GM21390 (cell line): ENCODE measurements around the gene TGIF1.

Experiments
- ATAC-seq: cut with Tn5 transposase; IDR thresholded peaks from one replicate; pipeline ENCODE4 v1.9.1; 2021; ENCODE audit not compliant: unreplicated experiment

The TGIF1 gene

DNA sequence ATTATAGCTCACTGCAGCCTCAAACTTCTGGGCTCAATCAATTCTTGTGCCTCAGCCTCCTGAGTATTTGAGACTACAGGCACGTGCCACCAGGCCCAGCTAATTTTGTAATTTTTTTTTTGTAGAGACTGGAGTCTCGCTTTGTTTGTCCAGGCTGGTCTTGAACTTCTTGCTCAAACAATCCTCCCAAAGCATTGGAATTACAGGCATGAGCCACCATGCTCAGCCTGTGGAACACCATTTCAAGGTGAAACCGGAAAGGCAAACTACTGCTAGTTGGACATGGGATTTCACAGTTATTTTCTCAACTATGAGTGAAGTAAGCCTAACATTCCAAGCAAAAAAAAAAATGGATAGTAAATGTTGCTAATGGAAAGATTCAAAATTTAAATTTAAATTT, 20.9 kb upstream of the TGIF1 start:
- ATAC-seq, result no peak

GRCh38 chr18:3434685-3435084, 15.3 kb upstream of the TGIF1 start:
- ATAC-seq, result no peak

- no peak for ATAC-seq
These were observed 9.6 kb upstream of the TGIF1 start for GRCh38 chr18:3440341-3440740.

- no peak for ATAC-seq
These were observed 8.7 kb upstream of the TGIF1 start for GRCh38 chr18:3441290-3441689.

GRCh38 chr18:3442919-3443318, 7.1 kb upstream of the TGIF1 start:
- ATAC-seq, result no peak

- no peak for ATAC-seq
These were observed 5.7 kb upstream of the TGIF1 start for GRCh38 chr18:3444296-3444695.

GRCh38 chr18:3444954-3445353, 5.0 kb upstream of the TGIF1 start:
- ATAC-seq, result no peak

GRCh38 chr18:3447068-3447894, 2.7 kb upstream of the TGIF1 start:
- no peak for ATAC-seq

GRCh38 chr18:3447895-3448837, 1.8 kb upstream of the TGIF1 start:
- peak; percentile 66 for ATAC-seq

GRCh38 chr18:3448838-3449511, 997 bp upstream of the TGIF1 start:
- ATAC-seq, result peak; percentile 47

DNA sequence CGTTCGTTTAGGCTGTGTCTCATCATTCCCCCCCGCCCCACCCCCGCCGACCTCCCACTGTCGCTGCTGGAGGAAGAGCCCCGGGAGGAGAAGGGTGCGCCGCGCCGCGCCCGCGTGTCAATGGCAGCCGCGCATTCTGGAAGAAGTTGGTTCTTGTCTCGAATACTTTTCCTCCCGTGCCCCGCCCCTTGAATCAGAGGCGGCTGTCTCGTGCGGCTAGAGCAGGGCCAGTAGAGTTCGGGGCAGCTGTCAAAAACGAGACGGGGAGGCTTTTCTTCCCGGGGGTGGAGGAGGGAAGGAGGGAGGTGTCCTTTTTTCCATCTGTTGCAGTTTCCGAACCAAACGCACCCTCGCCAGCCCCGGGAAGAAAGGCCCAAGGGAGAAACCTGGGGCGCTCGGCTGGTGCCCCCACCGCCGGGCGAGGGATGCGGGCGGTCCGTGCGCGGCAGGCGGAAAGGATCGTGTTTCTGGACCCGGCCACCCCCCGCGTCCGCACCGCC, 410 bp upstream of the TGIF1 start:
- no peak for ATAC-seq

GRCh38 chr18:3450799-3451182, 819 bp downstream of the TGIF1 start:
- no peak for ATAC-seq

DNA sequence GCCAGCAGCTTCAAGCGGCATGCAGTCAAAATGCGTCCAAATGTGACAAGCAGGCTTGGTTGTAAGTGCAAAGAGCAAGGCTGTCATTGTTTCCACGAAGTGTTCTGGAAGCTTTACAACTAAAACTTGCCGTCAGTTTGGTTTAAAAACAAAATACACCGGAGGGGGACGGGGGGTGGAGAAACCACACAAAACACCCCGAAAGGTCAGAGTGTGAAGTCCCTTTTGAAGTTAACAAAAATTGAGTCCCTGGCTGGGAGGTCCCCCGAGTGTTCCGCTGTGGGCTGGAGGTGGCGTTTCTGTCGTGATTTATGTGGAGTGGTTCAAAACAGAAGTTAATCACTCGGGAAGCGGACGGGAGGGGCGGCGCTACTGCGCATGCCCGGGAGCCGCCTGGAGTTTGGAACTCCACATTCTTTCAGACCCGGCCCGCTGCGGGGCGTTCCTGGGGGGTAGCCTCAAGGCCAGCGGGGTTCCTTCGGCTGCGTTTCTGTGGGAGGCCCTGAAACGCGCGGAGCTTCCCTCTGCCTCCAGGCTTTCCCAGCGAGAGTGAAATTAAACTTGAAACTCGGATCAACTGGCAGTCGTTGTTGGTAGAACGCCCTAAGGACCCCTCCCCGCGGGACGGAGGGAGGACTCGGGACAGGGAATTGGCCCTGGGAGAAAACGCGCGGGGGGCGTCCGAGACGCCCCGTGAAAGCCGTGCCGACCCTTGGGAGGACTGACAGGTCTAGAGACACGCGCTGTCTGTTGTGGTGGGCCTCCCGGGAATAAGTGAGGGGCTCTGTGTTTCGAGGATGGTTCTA, 1.4 kb downstream of the TGIF1 start:
- no peak for ATAC-seq

DNA sequence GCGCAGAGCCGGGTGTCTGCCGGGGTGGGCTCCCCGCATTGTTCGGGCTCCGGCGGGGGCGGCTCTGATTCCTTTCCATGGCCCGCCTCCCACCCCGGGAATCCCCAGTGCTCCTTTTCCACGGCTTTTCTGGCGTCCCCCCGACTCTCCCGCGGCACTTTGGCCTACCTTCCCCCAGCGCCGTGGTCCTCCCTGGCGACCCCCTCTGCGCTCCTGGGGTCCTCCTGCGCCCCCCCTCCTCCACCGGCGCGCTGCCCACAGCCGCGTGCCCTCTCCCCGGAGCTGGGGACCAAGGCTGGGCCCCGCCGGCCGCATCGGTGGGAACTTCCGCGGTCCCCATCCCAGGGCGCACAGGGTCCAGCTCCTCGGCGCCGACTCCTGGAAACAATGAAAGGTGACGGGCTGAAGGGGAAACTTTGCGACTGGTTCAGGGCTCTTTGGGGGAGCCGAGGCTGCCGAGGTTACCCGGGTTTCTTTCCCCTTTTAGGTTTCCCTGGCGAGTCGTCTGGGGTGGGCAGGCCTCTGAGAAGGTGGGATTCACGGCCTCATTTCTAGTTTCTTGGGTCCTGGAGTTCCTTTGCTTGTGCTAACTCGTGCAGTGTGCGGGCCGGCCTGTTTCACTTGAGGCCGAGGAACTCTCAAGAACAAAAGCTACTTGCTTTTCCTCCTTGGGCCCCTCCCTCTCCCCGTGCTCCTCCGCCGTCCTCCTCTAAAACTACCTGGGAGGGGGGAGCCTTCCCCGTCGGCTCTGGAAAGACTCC, 2.2 kb downstream of the TGIF1 start:
- ATAC-seq, result no peak

DNA sequence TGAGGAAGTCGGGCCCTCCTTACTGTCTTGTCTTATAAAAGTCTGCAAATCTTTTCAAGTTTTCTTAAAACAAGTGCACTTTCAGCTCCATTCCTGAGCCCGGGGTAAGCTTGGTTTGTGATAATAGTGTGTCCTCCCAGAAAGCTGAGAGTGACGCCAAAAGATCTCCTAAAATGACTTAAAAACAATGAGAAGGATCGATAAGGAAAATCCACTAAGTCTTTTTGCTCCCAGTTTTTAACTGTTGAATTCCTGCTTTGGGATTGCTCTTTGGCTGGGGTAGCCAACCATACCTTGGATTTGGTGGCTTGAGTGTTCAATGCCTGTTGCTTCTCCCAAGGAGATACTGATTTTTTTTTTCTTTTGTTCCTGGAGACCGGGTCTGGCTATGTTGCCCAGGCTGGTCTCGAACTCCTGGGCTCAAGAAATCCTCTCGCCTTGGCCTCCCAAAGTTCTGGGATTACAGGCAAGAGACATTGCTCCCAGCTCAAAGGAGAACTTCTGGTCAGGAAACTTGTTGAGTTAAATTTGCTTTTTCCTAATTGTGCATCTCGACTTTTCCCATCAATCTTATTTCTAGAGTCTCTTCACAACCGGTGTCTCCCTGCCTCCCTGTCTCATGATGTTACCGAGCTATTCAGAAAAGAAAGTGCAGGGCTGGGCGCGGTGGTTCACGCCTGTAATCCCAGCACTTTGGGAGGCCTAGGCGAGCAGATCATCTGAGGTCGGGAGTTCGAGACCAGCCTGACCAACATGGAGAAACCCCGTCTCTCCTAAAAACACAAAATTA, 3.0 kb downstream of the TGIF1 start:
- no peak for ATAC-seq

GRCh38 chr18:3453540-3454364, 3.8 kb downstream of the TGIF1 start:
- peak; percentile 26 for ATAC-seq

- no peak for ATAC-seq
These were observed 4.6 kb downstream of the TGIF1 start for GRCh38 chr18:3454365-3455089.
